ENCODE measurements around the gene BTN1A1.

The BTN1A1 gene

DNA sequence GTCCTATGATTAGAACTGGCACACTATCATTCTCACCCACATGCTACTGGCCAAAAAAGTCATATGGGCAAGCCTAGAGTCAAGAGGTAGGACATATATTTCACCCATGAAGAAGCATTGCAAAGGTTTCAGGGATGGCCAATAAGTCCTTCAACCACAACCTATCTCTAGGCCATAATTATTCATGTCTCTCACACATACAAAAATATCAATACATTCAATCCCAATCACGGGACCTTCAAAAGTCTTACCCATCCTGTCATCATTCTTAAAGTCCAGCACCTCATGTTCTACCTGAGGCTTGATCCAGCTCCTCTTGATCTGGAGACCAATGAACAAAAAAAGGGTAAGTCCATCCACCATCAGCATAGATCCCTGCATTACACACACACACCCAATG lies 12.6 kb upstream of the BTN1A1 start:
- TF ChIP-seq EZH2phosphoT487 (IDR thresholded peaks at IDR 0.05; ENCODE audit: low read depth) = no peak
- Histone ChIP-seq H3K27me3 (ENCODE audit: low read depth, low read length) (no peaks in the 10 kb centered on the region), H3K79me2 (ENCODE audit: low read length) (no peaks in the 10 kb centered on the region)

DNA sequence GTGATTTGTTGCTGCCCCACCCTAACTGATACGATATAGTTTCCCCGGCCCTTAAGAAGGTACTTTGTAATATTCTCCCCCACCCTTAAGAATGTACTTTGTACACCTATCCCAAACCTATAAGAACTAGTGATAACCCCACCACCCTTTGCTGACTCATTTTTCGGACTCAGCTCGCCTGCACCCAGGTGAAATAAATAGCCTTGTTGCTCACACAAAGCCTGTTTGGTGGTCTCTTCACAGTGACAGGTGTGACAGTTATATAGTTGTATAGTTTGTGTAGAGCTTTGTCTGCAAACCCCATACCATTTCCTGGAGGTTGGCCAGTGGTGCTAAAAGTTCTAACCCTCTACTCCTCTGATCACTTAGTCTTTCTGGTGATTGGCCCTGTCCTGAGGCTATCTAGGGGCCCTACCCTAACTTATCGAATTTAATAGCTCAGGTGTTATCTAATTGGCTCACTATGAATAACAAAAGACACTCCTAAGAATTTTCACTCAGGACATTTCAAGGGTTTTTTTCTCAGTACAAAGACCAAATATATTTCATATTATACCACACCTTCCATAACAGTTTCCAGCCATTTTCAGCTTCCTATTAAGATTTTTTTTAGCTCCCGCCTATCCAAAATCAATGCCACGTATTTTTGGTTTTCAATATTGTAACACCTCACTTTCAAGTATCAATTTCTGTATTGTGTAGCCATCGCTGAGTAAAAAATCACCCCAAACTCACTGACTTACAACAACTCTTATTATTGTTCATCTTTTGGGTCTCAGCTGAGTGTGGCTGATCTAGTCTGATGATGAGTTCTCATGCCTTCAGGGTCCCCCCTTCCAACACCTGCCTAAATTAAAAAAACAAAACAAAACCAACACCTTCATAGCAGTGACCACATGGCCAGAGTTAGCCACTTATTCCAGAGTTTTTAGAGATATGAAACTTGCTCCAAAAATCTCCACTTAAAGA lies 9.8 kb upstream of the BTN1A1 start:
- no peaks in the 10 kb centered on the region for H4K20me1 ChIP-seq (ENCODE audit: insufficient read depth, low read length)
- no peak overlapping the region for H3K27ac ChIP-seq (ENCODE audit: low read length)
- H3K4me3 ChIP-seq (ENCODE audit: low read length) = no peak overlapping the region
- H3K36me3 ChIP-seq (replicated peaks; ENCODE audit: low read depth, low read length) = no peaks in the 10 kb centered on the region
- H3K4me2 ChIP-seq (ENCODE audit: low read length) = no peak overlapping the region
- TF ChIP-seq, protein P1, sequence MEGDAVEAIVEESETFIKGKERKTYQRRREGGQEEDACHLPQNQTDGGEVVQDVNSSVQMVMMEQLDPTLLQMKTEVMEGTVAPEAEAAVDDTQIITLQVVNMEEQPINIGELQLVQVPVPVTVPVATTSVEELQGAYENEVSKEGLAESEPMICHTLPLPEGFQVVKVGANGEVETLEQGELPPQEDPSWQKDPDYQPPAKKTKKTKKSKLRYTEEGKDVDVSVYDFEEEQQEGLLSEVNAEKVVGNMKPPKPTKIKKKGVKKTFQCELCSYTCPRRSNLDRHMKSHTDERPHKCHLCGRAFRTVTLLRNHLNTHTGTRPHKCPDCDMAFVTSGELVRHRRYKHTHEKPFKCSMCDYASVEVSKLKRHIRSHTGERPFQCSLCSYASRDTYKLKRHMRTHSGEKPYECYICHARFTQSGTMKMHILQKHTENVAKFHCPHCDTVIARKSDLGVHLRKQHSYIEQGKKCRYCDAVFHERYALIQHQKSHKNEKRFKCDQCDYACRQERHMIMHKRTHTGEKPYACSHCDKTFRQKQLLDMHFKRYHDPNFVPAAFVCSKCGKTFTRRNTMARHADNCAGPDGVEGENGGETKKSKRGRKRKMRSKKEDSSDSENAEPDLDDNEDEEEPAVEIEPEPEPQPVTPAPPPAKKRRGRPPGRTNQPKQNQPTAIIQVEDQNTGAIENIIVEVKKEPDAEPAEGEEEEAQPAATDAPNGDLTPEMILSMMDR (IDR thresholded peaks at IDR 0.05; ENCODE audit: low read depth, low read length) = no peak
- no peak for TF ChIP-seq EZH2phosphoT487 (IDR thresholded peaks at IDR 0.05; ENCODE audit: low read depth)
- no peaks in the 10 kb centered on the region for H3K4me1 ChIP-seq (ENCODE audit: low read length)
- no peaks in the 10 kb centered on the region for H3K79me2 ChIP-seq (ENCODE audit: low read length)
- H3K27me3 ChIP-seq (ENCODE audit: low read depth, low read length) = no peaks in the 10 kb centered on the region
- H3K9me3 ChIP-seq (ENCODE audit: insufficient read depth, low read length) = no peaks in the 10 kb centered on the region
- no peak overlapping the region for H2AFZ ChIP-seq (ENCODE audit: low read depth, low read length)
- H3K9ac ChIP-seq (ENCODE audit: low read length) = no peak overlapping the region

More for the DNA sequence above, 12.6 kb upstream of the BTN1A1 start:
- Histone ChIP-seq H2AFZ (ENCODE audit: low read depth, low read length) (no peak overlapping the region), H3K9ac (ENCODE audit: low read length) (no peak overlapping the region), H3K4me3 (ENCODE audit: low read length) (no peak overlapping the region), H3K27ac (ENCODE audit: low read length) (no peak overlapping the region), H4K20me1 (ENCODE audit: insufficient read depth, low read length) (no peaks in the 10 kb centered on the region), H3K36me3 (replicated peaks; ENCODE audit: low read depth, low read length) (no peaks in the 10 kb centered on the region), H3K4me2 (ENCODE audit: low read length) (no peak overlapping the region), H3K4me1 (ENCODE audit: low read length) (no peaks in the 10 kb centered on the region), H3K9me3 (ENCODE audit: insufficient read depth, low read length) (no peaks in the 10 kb centered on the region)

DNA sequence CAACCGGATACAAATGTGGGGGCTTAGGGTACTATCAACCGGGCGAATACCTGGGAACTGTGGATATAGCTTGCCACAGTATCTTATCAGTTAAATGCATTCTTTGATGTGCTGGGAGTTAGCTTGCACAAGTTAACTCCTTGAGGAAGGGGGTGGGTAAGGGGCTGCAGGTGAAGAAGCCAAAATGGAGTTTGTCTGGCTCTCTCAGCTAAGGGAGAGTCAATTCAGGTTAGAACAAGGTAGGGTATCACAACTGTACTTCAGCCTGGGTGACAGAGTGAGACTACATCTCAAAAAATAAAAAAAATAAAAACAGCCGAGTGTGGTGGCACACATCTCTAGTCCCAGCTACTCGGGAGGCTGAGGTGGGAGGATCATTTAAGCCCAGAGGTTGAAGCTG lies 8.5 kb upstream of the BTN1A1 start:
- Histone ChIP-seq H3K9ac (ENCODE audit: low read length) (no peak overlapping the region), H3K9me3 (ENCODE audit: insufficient read depth, low read length) (no peaks in the 10 kb centered on the region), H3K79me2 (ENCODE audit: low read length) (no peaks in the 10 kb centered on the region), H2AFZ (ENCODE audit: low read depth, low read length) (no peak overlapping the region), H3K27ac (ENCODE audit: low read length) (no peak overlapping the region), H3K36me3 (replicated peaks; ENCODE audit: low read depth, low read length) (no peaks in the 10 kb centered on the region), H3K27me3 (ENCODE audit: low read depth, low read length) (no peaks in the 10 kb centered on the region), H3K4me1 (ENCODE audit: low read length) (no peaks in the 10 kb centered on the region), H4K20me1 (ENCODE audit: insufficient read depth, low read length) (no peaks in the 10 kb centered on the region), H3K4me3 (ENCODE audit: low read length) (no peak overlapping the region), H3K4me2 (ENCODE audit: low read length) (no peak overlapping the region)
- TF ChIP-seq EZH2phosphoT487 (IDR thresholded peaks at IDR 0.05; ENCODE audit: low read depth) = no peak
- TF ChIP-seq, protein P1 (IDR thresholded peaks at IDR 0.05; ENCODE audit: low read depth, low read length) = no peak

DNA sequence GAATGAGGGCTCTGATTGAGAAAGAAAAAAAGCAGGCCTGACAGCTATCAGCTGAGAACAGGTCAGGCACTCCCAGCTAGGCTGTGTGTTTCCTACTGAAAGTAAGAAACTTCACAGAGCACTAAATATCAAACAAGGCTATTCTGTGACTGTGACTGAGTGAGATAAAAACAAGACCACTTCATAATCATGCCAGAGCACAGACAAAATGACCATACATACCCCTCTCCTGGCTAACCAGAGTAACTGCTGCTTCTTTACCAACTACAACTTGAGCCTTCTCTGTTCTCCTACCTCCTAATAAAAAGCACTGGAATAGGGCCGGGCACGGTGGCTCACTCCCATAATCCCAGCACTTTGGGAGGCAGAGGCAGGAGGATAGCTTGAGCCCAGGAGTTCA lies 6.8 kb upstream of the BTN1A1 start:
- TF ChIP-seq, protein P1 (IDR thresholded peaks at IDR 0.05; ENCODE audit: low read depth, low read length) = no peak
- no peak for TF ChIP-seq EZH2phosphoT487 (IDR thresholded peaks at IDR 0.05; ENCODE audit: low read depth)
- Histone ChIP-seq H3K4me3 (ENCODE audit: low read length) (no peak overlapping the region), H4K20me1 (ENCODE audit: insufficient read depth, low read length) (no peaks in the 10 kb centered on the region), H3K36me3 (replicated peaks; ENCODE audit: low read depth, low read length) (no peaks in the 10 kb centered on the region), H3K9me3 (ENCODE audit: insufficient read depth, low read length) (no peaks in the 10 kb centered on the region), H2AFZ (ENCODE audit: low read depth, low read length) (no peak overlapping the region), H3K79me2 (ENCODE audit: low read length) (no peaks in the 10 kb centered on the region), H3K9ac (ENCODE audit: low read length) (no peak overlapping the region), H3K4me1 (ENCODE audit: low read length) (peaks cover 11% of the 10 kb centered on the region), H3K27me3 (ENCODE audit: low read depth, low read length) (no peaks in the 10 kb centered on the region), H3K27ac (ENCODE audit: low read length) (no peak overlapping the region), H3K4me2 (ENCODE audit: low read length) (no peak overlapping the region)
